GM23338 (cell line): ENCODE measurements around the gene HDAC9. TPM values are rescaled to one million over a fixed set of nuclear protein-coding genes. Genes with fewer than 3 reads are reported as not detected.

Source experiments
- ATAC-seq: fragments of 200-7000 bp; cut with Tn5 transposase; 3 replicates; pipeline ENCODE4 v1.9.1; 2020
- DNase-seq: peaks from one replicate; pipeline ENCODE4 v3.0.0-alpha.2; 2015; ENCODE audit warnings: low spot score
- H2AFZ ChIP-seq: fragments of 200-600 bp; sonication (generic); 2 replicates; pipeline ENCODE4 v1.8.0; 2016; ENCODE audit warnings: antibody characterized with exemption, mild to moderate bottlenecking, moderate library complexity
- H3F3A ChIP-seq: fragments of 200-600 bp; sonication (generic); replicated peaks from 2 replicates; pipeline ENCODE4 v1.8.0; 2017; ENCODE audit warnings: antibody characterized with exemption, mixed run types, low read depth
- H3K27ac ChIP-seq: fragments of 200-600 bp; sonication (generic); 2 replicates; pipeline ENCODE4 v1.6.1; 2016; ENCODE audit warnings: low read depth
- H3K27me3 ChIP-seq: fragments of 200-600 bp; sonication (generic); 2 replicates; pipeline ENCODE4 v1.8.0; 2016; ENCODE audit warnings: mild to moderate bottlenecking, mixed run types, moderate library complexity; ENCODE audit not compliant: insufficient read depth
- H3K36me3 ChIP-seq: fragments of 200-600 bp; sonication (generic); 2 replicates; pipeline ENCODE4 v1.8.0; 2016; ENCODE audit warnings: mild to moderate bottlenecking; ENCODE audit not compliant: insufficient read depth
- H3K4me1 ChIP-seq: fragments of 200-600 bp; sonication (generic); 2 replicates; pipeline ENCODE4 v1.8.0; 2016; ENCODE audit warnings: mild to moderate bottlenecking, moderate library complexity; ENCODE audit not compliant: insufficient read depth
- H3K4me2 ChIP-seq: fragments of 200-600 bp; sonication (generic); 2 replicates; pipeline ENCODE4 v1.7.1; 2017; ENCODE audit warnings: mixed run types
- H3K4me3 ChIP-seq: fragments of 200-600 bp; sonication (generic); 2 replicates; pipeline ENCODE4 v1.6.1; 2016; ENCODE audit warnings: mixed run types
- H3K79me2 ChIP-seq: fragments of 200-600 bp; sonication (generic); replicated peaks from 2 replicates; pipeline ENCODE4 v1.8.0; 2017; ENCODE audit warnings: mild to moderate bottlenecking; ENCODE audit not compliant: insufficient read depth
- H3K9me2 ChIP-seq: fragments of 200-600 bp; sonication (generic); 2 replicates; pipeline ENCODE4 v1.8.0; 2017; ENCODE audit not compliant: insufficient read depth
- H4K20me1 ChIP-seq: fragments of 200-600 bp; sonication (generic); replicated peaks from 2 replicates; pipeline ENCODE4 v1.8.0; 2017; ENCODE audit warnings: mild to moderate bottlenecking; ENCODE audit not compliant: insufficient read depth
- H3K27ac Mint-ChIP-seq: 2 replicates; pipeline ENCODE4 v1.8.0; 2020; ENCODE audit warnings: inconsistent platforms, mild to moderate bottlenecking, moderate library complexity, mixed read lengths
- H3K27me3 Mint-ChIP-seq: 3 replicates; pipeline ENCODE4 v1.8.0; 2022; ENCODE audit warnings: low read depth, mild to moderate bottlenecking, moderate library complexity, mixed read lengths, inconsistent platforms; ENCODE audit not compliant: insufficient read depth, poor library complexity
- H3K36me3 Mint-ChIP-seq: 3 replicates; pipeline ENCODE4 v1.8.0; 2021; ENCODE audit warnings: low read depth, mild to moderate bottlenecking, inconsistent platforms, moderate library complexity, mixed read lengths
- H3K4me1 Mint-ChIP-seq: 3 replicates; pipeline ENCODE4 v1.8.0; 2020; ENCODE audit warnings: mild to moderate bottlenecking, inconsistent platforms, mixed read lengths
- H3K4me3 Mint-ChIP-seq: 3 replicates; pipeline ENCODE4 v1.8.0; 2021; ENCODE audit warnings: moderate library complexity, mild to moderate bottlenecking, inconsistent platforms, mixed read lengths
- H3K9me3 Mint-ChIP-seq: 3 replicates; pipeline ENCODE4 v1.8.0; 2020; ENCODE audit warnings: moderate library complexity, mild to moderate bottlenecking, inconsistent platforms, mixed read lengths
- CREB1 ChIP-seq: fragments of 250-450 bp; sonication (Bioruptor Pico); IDR thresholded peaks from 2 replicates; pipeline ENCODE4 v1.5.0; 2020; ENCODE audit warnings: low read depth, mild to moderate bottlenecking, moderate library complexity
- EZH2 ChIP-seq: fragments of 200-600 bp; sonication (generic); IDR thresholded peaks from one replicate; pipeline ENCODE4 v1.8.0; 2017; ENCODE audit warnings: antibody characterized with exemption, mild to moderate bottlenecking, low read depth; ENCODE audit not compliant: unreplicated experiment
- EZH2phosphoT487 ChIP-seq: fragments of 200-600 bp; sonication (generic); IDR thresholded peaks from one replicate; pipeline ENCODE4 v1.8.1; 2018; ENCODE audit warnings: antibody characterized with exemption; ENCODE audit not compliant: unreplicated experiment
- JUNB ChIP-seq: IDR thresholded peaks from one replicate; pipeline ENCODE4 v1.6.1; 2016; ENCODE audit warnings: antibody characterized with exemption; ENCODE audit not compliant: unreplicated experiment
- STAT1 ChIP-seq: IDR thresholded peaks from one replicate; pipeline ENCODE4 v1.6.1; 2016; ENCODE audit warnings: antibody characterized with exemption; ENCODE audit not compliant: unreplicated experiment
- ZNF114 ChIP-seq: fragments of 250-450 bp; sonication (Bioruptor Pico); IDR thresholded peaks from 2 replicates; pipeline ENCODE4 v1.5.0; 2020; ENCODE audit warnings: mild to moderate bottlenecking, moderate library complexity
- ZNF331 ChIP-seq: fragments of 250-450 bp; sonication (Bioruptor Pico); IDR thresholded peaks from 2 replicates; pipeline ENCODE4 v1.5.0; 2020; ENCODE audit warnings: low read depth, mild to moderate bottlenecking, moderate library complexity
- polyA plus RNA-seq: library from polyadenylated mRNA; unstranded; fragments of >200 nt; fragmentation: Nextera tagmentation; extraction: Ambion mirVana; gene quantifications from 2 replicates; pipeline ENCODE4 v1.2.1, GENCODE V29; 2016
- total RNA-seq: library from RNA; depleted of rRNA; stranded (reverse); fragments of >200 nt; shearing (Covaris generic); gene quantifications from 2 replicates; pipeline ENCODE4 v1.2.3, GENCODE V29; 2014
- TF ChIP-seq, protein P1 (sequence below): IDR thresholded peaks from one replicate; pipeline ENCODE4 v1.6.1; 2018; ENCODE audit warnings: antibody characterized with exemption; ENCODE audit not compliant: unreplicated experiment
- TF ChIP-seq, protein P2 (sequence below): IDR thresholded peaks from 2 replicates; pipeline ENCODE4 v1.6.1; 2016; ENCODE audit warnings: antibody characterized with exemption

The HDAC9 gene
- total and polyA plus RNA-seq, 2 experiments from 2014 or later: 8.3 to 18.5 TPM

DNA sequence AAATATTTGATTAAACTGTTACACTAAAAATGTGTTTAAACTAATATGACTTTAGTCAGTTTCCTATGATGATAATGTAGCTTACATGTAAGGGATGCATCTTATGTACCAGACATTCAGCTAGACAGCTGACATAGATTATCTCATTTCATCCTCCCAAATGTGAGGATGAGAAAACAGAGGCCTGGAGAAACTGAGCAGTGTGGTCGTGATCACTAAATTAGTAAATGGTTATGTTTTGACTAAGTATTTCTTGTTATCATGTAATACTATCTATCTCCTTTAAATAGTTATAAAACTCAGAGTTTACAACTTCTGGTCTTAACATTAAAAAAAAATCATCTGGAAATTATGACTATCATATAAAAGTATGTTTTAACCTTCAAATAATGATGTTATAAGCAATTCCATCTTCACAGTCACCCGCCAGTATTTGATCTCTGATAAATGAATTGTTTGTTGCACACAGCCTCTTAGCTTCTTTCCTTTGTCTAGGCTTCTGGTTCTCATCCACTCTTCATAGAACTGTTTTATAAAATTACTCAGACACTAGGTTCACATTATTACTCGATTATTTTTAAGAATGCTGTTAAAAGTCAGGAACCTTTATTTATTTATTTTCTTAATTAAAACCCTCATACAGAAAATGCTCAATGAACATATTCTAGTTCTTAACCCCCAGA, 33.6 kb upstream of the HDAC9 start:
- Histone ChIP-seq H3K4me1 (no peaks in the 10 kb centered on the region), H3K36me3 (no peaks in the 10 kb centered on the region), H2AFZ (no peak overlapping the region), H4K20me1 (no peaks in the 10 kb centered on the region), H3K9me2 (no peaks in the 10 kb centered on the region), H3K79me2 (no peaks in the 10 kb centered on the region), H3F3A (no peaks in the 10 kb centered on the region), H3K27ac (no peak overlapping the region), H3K4me2 (no peak overlapping the region), H3K27me3 (no peaks in the 10 kb centered on the region), H3K4me3 (no peak overlapping the region)
- H3K36me3 Mint-ChIP-seq: no peaks in the 10 kb centered on the region
- TF ChIP-seq ZNF114 (no peak), STAT1 (no peak), JUNB (no peak), EZH2phosphoT487 (no peak), EZH2 (no peak), CREB1 (no peak)
- TF ChIP-seq, protein P1, sequence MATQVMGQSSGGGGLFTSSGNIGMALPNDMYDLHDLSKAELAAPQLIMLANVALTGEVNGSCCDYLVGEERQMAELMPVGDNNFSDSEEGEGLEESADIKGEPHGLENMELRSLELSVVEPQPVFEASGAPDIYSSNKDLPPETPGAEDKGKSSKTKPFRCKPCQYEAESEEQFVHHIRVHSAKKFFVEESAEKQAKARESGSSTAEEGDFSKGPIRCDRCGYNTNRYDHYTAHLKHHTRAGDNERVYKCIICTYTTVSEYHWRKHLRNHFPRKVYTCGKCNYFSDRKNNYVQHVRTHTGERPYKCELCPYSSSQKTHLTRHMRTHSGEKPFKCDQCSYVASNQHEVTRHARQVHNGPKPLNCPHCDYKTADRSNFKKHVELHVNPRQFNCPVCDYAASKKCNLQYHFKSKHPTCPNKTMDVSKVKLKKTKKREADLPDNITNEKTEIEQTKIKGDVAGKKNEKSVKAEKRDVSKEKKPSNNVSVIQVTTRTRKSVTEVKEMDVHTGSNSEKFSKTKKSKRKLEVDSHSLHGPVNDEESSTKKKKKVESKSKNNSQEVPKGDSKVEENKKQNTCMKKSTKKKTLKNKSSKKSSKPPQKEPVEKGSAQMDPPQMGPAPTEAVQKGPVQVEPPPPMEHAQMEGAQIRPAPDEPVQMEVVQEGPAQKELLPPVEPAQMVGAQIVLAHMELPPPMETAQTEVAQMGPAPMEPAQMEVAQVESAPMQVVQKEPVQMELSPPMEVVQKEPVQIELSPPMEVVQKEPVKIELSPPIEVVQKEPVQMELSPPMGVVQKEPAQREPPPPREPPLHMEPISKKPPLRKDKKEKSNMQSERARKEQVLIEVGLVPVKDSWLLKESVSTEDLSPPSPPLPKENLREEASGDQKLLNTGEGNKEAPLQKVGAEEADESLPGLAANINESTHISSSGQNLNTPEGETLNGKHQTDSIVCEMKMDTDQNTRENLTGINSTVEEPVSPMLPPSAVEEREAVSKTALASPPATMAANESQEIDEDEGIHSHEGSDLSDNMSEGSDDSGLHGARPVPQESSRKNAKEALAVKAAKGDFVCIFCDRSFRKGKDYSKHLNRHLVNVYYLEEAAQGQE: no peak
- ATAC-seq: no peak
- DNase-seq: no peak
- H3K4me3 Mint-ChIP-seq: no peak overlapping the region
- no peak overlapping the region for H3K27ac Mint-ChIP-seq
- no peaks in the 10 kb centered on the region for H3K27me3 Mint-ChIP-seq
- H3K4me1 Mint-ChIP-seq: peaks cover 4% of the 10 kb centered on the region; the same call in 1 of the 3 replicates
- H3K9me3 Mint-ChIP-seq: no peaks in the 10 kb centered on the region

DNA sequence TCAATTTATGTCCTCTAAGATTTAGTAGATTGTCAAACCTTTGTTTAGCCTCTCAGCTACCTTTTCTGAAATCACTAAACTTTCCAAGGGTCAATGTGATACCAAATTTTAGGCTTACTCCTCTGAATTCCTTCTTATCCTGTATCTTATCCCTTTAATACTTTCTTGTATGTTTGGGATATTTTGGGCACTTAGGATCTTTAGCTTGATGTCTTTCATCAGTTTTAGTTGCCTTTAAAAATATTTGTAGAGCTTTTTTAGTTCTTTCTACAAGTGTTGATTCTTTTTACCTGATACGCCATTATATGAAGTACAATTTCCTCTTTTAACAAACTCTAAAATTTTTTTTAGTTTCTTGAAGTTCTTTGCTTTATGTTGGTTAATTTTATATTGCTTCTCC, 30.7 kb upstream of the HDAC9 start:
- no peaks in the 10 kb centered on the region for H3K9me2 ChIP-seq
- H3F3A ChIP-seq: no peaks in the 10 kb centered on the region
- ATAC-seq: no peak
- H4K20me1 ChIP-seq: no peaks in the 10 kb centered on the region
- Mint-ChIP-seq H3K27ac (no peak overlapping the region), H3K9me3 (no peaks in the 10 kb centered on the region), H3K27me3 (no peaks in the 10 kb centered on the region), H3K36me3 (no peaks in the 10 kb centered on the region), H3K4me1 (no peaks in the 10 kb centered on the region), H3K4me3 (no peak overlapping the region)
- no peak overlapping the region for H3K27ac ChIP-seq
- no peaks in the 10 kb centered on the region for H3K79me2 ChIP-seq
- H3K4me1 ChIP-seq: no peaks in the 10 kb centered on the region
- no peak for DNase-seq
- no peak overlapping the region for H3K4me2 ChIP-seq
- no peak overlapping the region for H3K4me3 ChIP-seq
- no peak overlapping the region for H2AFZ ChIP-seq
- no peaks in the 10 kb centered on the region for H3K27me3 ChIP-seq
- no peaks in the 10 kb centered on the region for H3K36me3 ChIP-seq
- TF ChIP-seq, protein P2, sequence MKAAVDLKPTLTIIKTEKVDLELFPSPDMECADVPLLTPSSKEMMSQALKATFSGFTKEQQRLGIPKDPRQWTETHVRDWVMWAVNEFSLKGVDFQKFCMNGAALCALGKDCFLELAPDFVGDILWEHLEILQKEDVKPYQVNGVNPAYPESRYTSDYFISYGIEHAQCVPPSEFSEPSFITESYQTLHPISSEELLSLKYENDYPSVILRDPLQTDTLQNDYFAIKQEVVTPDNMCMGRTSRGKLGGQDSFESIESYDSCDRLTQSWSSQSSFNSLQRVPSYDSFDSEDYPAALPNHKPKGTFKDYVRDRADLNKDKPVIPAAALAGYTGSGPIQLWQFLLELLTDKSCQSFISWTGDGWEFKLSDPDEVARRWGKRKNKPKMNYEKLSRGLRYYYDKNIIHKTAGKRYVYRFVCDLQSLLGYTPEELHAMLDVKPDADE: no peak
- TF ChIP-seq STAT1 (no peak), JUNB (no peak), ZNF331 (CRISPR knock-in tag) (no peak), ZNF114 (no peak), EZH2phosphoT487 (no peak)
- TF ChIP-seq, protein P1: no peak
